Activated T-helper 17 cell treated with anti-CD3 and anti-CD28 coated beads, Interleukin-2, amount 50 U/mL, for 72 hours (primary cell): ENCODE measurements around the gene WNK4. TPM values are rescaled to one million over a fixed set of nuclear protein-coding genes. Genes with fewer than 3 reads are reported as not detected.
"Not testable (repeated sequence)": the region's sequence is repeated elsewhere in the genome, so short reads cannot be mapped to it uniquely, and the experiment has no call there.

ENCODE experiments used
- ATAC-seq: fragments of 150-1000 bp; cut with Tn5 transposase; replicated peaks from 2 replicates; pipeline ENCODE4 v1.10.0; 2021; ENCODE audit warnings: mild to moderate bottlenecking, moderate library complexity
- H3K27ac Mint-ChIP-seq: one replicate; pipeline ENCODE4 v1.8.0; 2022; ENCODE audit warnings: mixed read lengths
- H3K27me3 Mint-ChIP-seq: one replicate; pipeline ENCODE4 v1.8.0; 2022; ENCODE audit warnings: mixed read lengths
- H3K36me3 Mint-ChIP-seq: one replicate; pipeline ENCODE4 v1.8.0; 2022; ENCODE audit warnings: low read depth, mild to moderate bottlenecking, mixed read lengths
- H3K4me1 Mint-ChIP-seq: one replicate; pipeline ENCODE4 v1.8.0; 2022; ENCODE audit warnings: mixed read lengths
- H3K4me3 Mint-ChIP-seq: one replicate; pipeline ENCODE4 v1.8.0; 2022; ENCODE audit warnings: mild to moderate bottlenecking, mixed read lengths
- H3K9me3 Mint-ChIP-seq: one replicate; pipeline ENCODE4 v1.8.0; 2022; ENCODE audit warnings: mixed read lengths
- total RNA-seq, 2 donors: library from RNA; stranded (reverse); gene quantifications; one replicate each; pipeline ENCODE4 v1.2.3, GENCODE V29; 2022

The WNK4 gene
- total RNA-seq, result 1 to 10 TPM in 1 of 2 donors, under 1 TPM in 1; 0.41 to 1.5 TPM

DNA sequence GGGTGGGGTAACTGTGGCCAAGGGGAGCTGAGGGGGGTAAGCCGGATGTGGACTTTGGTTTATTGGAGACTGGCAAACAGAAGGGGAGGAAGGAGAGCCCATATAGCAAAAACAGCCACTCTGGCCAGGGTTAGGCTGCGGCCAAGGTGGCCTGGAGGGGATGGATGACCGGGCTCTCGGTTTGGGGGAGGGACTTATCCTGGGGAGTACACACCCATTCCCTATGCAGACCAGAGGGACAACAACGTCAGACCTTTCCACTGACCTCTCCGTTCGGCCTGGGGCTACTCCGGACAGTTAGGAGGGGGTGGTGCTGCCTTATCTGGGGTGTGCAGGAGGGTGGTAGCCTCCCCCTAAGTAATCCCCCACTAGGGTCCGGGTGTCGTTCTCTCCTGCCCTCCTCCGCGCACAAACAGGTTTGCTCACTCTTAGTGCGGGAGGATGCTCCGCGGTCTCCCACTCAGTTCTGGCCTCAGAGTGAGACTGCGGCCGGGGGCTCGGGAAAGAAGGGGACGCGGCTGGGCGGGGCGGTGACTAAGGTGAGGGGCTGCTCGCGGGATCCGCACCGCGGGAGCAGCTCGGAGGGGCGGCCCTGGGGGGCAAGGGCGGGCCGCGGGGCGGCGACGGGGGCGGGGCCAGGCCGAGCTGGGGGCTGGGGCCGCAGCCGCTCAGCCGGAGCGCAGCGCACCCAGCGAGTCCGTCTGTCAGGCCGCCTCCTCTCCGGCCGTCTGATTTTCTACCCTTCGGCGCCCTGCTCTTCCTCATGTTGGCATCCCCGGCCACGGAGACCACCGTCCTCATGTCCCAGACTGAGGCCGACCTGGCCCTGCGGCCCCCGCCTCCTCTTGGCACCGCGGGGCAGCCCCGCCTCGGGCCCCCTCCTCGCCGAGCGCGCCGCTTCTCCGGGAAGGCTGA lies at the start of gene WNK4:
Gene WNK4 (plus strand): TSS at position 675 of the 915 bp plus-strand sequence. CDS start 89 bp downstream, at position 764.
- Mint-ChIP-seq H3K4me3 (no peak within 1 kb of the TSS), H3K4me1 (peaks cover 15% of the 10 kb centered on the region), H3K27ac (no peak within 1 kb of the TSS), H3K36me3 (peaks cover 48% of the 10 kb centered on the region), H3K9me3 (no peaks in the 10 kb centered on the region), H3K27me3 (peaks cover 28% of the 10 kb centered on the region)
- ATAC-seq, result peak; percentile 24

GRCh38 chr17:42740699-42741098 lies 39.7 kb upstream of the WNK4 start:
- no peak for ATAC-seq
- no peak overlapping the region for H3K27ac Mint-ChIP-seq
- no peak overlapping the region for H3K4me3 Mint-ChIP-seq
- peaks cover 13% of the 10 kb centered on the region for H3K4me1 Mint-ChIP-seq
- H3K27me3 Mint-ChIP-seq, result no peaks in the 10 kb centered on the region
- H3K9me3 Mint-ChIP-seq, result no peaks in the 10 kb centered on the region
- H3K36me3 Mint-ChIP-seq, result peaks cover 17% of the 10 kb centered on the region

- not testable (repeated sequence) for H3K27me3 Mint-ChIP-seq, ATAC-seq, H3K9me3 Mint-ChIP-seq, H3K36me3 Mint-ChIP-seq, H3K27ac Mint-ChIP-seq
- H3K4me1 Mint-ChIP-seq, result peaks cover 13% of the 10 kb centered on the region
- H3K4me3 Mint-ChIP-seq, result peak overlapping the region; percentile 99
Measured at GRCh38 chr17:42742916-42743315, 37.5 kb upstream of the WNK4 start.

GRCh38 chr17:42743595-42744282 lies 36.7 kb upstream of the WNK4 start:
- Mint-ChIP-seq H3K4me3 (peak overlapping the region; percentile 99), H3K36me3 (peaks cover 9% of the 10 kb centered on the region), H3K27me3 (no peaks in the 10 kb centered on the region), H3K4me1 (peaks cover 13% of the 10 kb centered on the region), H3K27ac (peak overlapping the region; percentile 98), H3K9me3 (no peaks in the 10 kb centered on the region)
- no peak for ATAC-seq

GRCh38 chr17:42744283-42744805 lies 36.1 kb upstream of the WNK4 start:
- peak overlapping the region; percentile 99 for H3K4me3 Mint-ChIP-seq
- no peaks in the 10 kb centered on the region for H3K9me3 Mint-ChIP-seq
- peaks cover 4% of the 10 kb centered on the region for H3K27me3 Mint-ChIP-seq
- H3K27ac Mint-ChIP-seq, result peak overlapping the region; percentile 98
- H3K4me1 Mint-ChIP-seq, result peaks cover 13% of the 10 kb centered on the region
- peak; percentile 84 for ATAC-seq
- peaks cover 9% of the 10 kb centered on the region for H3K36me3 Mint-ChIP-seq

DNA sequence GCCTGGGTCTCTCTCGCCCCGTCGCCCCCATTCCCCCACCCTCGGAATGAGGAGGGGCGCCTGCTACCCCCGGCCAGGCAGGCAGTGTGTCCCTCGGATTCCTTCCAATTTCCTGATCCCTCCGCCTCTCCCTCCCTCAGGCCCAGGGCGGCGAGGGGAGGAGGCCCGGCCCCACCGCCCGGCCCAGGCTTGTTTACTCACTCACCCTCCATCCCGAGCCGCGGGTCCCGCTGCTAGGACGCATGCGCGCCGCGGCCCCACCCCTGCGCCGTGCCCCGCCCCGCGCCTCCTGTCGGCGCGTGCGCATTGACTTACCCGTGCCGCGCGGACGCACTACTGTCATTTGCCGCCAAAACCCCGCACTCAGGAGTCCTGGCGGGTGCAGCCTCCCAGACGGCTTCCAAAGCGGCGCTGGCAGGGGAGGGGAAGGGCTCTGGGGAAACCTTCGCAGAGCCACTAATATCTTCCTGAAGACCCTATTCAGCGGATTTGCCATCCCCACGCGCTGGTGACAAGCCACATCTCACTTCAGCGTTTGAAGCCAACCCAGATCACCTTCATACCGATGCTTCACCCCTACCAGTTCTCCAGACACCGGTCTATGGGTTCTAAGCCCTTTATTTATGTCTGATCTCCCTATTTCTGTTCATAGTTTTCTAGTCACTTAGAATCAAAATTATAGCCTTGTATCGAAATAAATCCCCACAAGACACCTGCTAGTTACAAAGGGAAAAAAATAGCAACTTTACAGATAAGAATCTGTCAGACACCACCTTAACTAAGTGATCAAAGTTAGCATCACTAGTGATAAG lies 35.4 kb upstream of the WNK4 start, which contains the start of gene EZH1:
Gene EZH1 (minus strand): TSS at position 235 of the 812 bp plus-strand sequence. CDS start 16,099 bp downstream, outside the sequence.
- peak within 1 kb of the TSS; percentile 99 for H3K4me3 Mint-ChIP-seq
- H3K27me3 Mint-ChIP-seq, result peaks cover 5% of the 10 kb centered on the region
- H3K4me1 Mint-ChIP-seq, result peaks cover 13% of the 10 kb centered on the region
- peak; percentile 91 for ATAC-seq
- H3K27ac Mint-ChIP-seq, result peak within 1 kb of the TSS; percentile 98
- H3K36me3 Mint-ChIP-seq, result peaks cover 9% of the 10 kb centered on the region
- H3K9me3 Mint-ChIP-seq, result no peaks in the 10 kb centered on the region

DNA sequence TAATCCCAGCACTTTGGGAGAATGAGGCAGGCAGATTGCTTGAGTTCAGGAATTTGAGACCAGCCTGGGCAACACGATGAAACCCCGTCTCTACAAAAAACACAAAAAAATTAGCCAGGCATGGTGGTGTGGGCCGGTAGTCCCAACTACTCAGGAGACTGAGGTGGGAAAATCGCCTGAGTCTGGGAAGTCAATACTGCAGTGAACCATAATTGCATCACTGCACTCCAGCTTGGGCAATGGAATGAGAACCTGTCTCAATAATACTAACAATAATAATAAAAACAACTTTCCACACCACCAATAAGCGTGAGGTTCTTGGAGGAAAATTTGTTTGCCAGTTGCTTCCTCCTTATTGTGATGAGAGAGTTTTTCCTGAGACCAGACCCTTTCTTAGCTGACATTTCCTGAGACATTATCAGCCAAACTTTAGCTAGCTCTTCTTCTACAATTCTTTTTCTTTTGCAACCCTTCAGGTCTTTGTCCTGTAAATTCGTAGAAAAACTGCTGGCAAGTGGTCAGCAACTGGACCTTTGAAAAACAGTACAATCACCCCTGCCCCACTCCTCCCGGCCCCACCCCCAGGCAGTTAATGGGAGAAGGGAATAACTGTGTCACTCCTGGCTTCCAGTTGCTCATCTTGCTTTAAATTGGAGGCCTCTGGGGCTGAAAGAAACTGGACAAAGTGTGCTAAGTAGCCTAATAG lies 32.1 kb upstream of the WNK4 start:
- Mint-ChIP-seq H3K27me3 (peaks cover 10% of the 10 kb centered on the region), H3K36me3 (peaks cover 9% of the 10 kb centered on the region), H3K27ac (no peak overlapping the region), H3K9me3 (no peaks in the 10 kb centered on the region), H3K4me1 (peaks cover 13% of the 10 kb centered on the region), H3K4me3 (no peak overlapping the region)
- no peak for ATAC-seq

DNA sequence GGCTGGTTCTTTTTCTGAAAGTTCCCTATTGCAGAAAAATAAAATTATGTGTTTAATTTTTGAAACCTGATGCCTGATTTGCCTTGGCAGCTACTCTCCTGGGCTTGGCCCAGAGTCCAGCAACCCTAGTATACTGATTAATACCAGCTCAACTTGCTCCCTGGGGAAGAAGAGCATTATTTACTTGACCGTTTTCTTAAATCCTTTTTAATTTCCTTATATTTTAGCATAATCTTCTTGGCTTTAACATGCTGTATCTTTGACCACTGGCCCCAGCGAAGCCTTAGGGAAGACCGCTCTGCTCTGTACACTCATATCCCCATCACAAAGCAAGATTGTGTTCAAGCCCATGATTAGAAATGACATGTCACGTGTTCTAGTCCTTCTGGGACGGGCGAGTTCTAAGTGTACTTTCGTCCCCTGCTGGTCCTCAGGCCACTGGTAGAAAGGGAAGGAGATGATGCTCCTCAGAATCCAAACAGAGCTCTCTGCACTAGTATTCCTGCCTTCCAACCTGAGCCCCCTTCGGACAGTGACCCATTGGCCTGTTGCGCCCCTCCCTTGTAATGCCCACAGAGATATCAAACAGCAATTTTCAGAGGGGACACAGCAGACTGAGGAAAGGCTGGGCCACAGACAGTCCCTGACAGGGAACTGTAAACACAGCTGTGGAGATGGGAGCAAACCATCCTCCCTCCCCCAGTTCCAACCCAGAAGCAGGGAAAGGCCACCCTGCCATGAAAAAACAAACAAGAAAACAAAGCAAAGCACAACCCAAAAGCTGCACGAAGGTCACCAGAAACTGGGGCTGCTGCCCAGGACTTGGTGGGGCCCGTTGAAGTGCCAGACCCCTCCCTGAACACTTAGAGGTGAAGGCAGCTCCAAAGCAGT lies 31.3 kb upstream of the WNK4 start:
- Mint-ChIP-seq H3K4me1 (peaks cover 6% of the 10 kb centered on the region), H3K27me3 (peaks cover 10% of the 10 kb centered on the region), H3K4me3 (no peak overlapping the region), H3K27ac (no peak overlapping the region), H3K36me3 (peaks cover 4% of the 10 kb centered on the region), H3K9me3 (no peaks in the 10 kb centered on the region)
- ATAC-seq, result no peak

- Mint-ChIP-seq H3K27ac (no peak overlapping the region), H3K4me3 (no peak overlapping the region), H3K4me1 (no peaks in the 10 kb centered on the region), H3K36me3 (no peaks in the 10 kb centered on the region), H3K9me3 (no peaks in the 10 kb centered on the region), H3K27me3 (peaks cover 16% of the 10 kb centered on the region)
- ATAC-seq, result no peak
Measured at GRCh38 chr17:42750739-42751344, 29.6 kb upstream of the WNK4 start.

DNA sequence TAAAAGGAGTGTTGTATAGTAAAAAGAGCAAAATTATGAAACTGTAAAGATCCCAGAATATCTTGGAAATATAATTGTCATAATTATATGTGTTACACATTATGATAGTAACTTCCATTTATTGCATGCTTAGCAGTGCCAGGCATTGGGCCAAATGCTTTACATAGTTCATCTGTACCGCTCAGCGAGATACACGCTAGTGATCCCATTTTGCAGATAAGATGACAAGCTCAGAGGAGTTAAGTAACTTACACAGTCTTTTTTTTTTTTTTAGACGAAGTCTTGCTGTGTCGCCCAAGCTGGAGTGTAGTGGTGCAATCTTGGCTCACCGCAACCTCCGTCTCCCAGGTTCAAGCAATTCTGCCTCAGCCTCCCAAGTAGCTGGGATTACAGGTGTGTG lies 28.8 kb upstream of the WNK4 start:
- no peaks in the 10 kb centered on the region for H3K4me1 Mint-ChIP-seq
- no peaks in the 10 kb centered on the region for H3K9me3 Mint-ChIP-seq
- no peak overlapping the region for H3K27ac Mint-ChIP-seq
- no peak overlapping the region for H3K4me3 Mint-ChIP-seq
- peaks cover 21% of the 10 kb centered on the region for H3K27me3 Mint-ChIP-seq
- H3K36me3 Mint-ChIP-seq, result no peaks in the 10 kb centered on the region
- ATAC-seq, result no peak

DNA sequence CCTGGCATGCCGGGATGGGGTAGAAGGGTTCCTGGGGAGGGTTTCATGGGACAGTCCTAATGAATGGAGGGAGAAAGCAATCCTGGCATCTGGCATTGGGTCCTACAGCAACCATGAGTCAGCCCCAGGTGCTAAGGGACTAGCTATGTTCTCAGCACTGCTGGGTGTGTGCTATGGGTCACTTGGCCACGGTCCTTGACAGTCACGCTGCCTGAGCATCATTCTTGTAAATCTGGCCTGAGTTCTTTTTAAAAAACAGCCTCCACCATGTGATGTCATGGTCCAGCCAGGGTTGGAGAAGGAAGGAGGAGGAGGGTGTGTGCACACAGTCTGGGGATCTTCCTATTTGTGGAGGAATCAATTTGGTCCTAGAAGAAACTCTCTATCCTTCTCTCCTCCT lies 25.6 kb upstream of the WNK4 start:
- Mint-ChIP-seq H3K4me1 (no peaks in the 10 kb centered on the region), H3K27ac (no peak overlapping the region), H3K9me3 (no peaks in the 10 kb centered on the region), H3K27me3 (peaks cover 28% of the 10 kb centered on the region), H3K4me3 (no peak overlapping the region), H3K36me3 (no peaks in the 10 kb centered on the region)
- no peak for ATAC-seq

DNA sequence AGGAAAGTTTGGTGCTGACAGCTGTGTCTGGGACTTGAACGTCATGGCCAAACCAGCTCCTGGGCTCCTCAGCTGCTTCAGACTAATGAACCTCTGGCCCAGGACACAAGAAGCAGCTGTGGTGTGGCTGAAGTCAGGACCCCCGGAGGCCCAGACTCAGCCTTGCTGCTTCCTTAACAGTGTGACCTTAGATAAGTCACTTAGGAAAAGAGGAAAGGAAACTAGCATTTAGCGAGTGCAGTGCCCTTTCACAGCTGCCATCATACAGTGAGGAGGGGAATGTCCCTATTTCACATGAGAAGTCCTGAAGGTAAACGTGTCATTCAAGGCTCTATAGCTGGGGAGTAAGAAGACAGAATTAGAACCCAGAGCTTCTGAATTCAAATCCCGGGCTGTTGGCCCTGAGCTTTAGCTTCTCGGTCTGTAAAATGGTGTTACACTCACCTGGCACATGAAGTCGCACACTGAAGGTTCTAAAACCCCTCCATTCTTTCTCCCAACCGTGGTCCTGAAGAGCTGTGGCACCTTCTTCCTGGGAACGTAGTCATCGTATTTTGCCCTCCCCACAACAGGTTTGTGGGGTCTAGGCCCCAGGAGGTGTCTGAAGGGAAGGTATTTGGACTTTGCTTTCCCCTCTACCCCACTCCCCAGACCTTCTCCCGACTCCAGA lies 20.3 kb upstream of the WNK4 start:
- Mint-ChIP-seq H3K36me3 (no peaks in the 10 kb centered on the region), H3K9me3 (no peaks in the 10 kb centered on the region), H3K4me3 (peak overlapping the region; percentile 55), H3K27me3 (peaks cover 53% of the 10 kb centered on the region), H3K4me1 (no peaks in the 10 kb centered on the region), H3K27ac (no peak overlapping the region)
- peak; percentile 54 for ATAC-seq
